ENCODE data around the gene TRIM36. TPM values are rescaled to one million over a fixed set of nuclear protein-coding genes. Genes with fewer than 3 reads are reported as not detected.

TRIM36 gene
- polyA plus RNA-seq, 1 of the 3 experiments (the other 2 are of a cell fraction) = 0.16 TPM

DNA sequence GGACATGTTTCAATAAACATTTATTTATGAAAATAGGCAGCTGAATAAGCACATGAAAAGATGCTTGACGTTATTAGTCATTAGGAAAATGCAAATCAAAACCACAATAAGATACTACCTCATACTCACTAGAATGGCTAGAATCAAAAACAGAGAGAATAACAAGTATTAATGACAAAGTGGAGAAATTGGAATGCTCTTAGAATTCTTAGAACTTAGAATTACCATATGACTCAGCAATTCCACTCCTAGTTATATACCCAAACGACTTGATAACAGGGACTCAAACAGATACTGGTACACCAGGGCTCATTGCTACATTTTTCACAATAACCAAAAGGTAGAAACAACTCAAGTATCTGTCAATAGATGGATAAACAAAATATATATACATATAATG is 15.1 kb upstream of the TRIM36 start:
- Histone ChIP-seq H3K4me1 (ENCODE audit: control insufficient read depth in 1 of 2, insufficient read depth in 2 of 2, low read depth in 1 of 2, low read length in 1 of 2) (peaks cover 0 to 2% of the 10 kb centered on the region in 2 experiments; a peak in 1 of 4 replicates), H3K36me3 (replicated peaks in 1 of 2; ENCODE audit: control insufficient read depth in 1 of 2, insufficient read depth in 2 of 2, low read length in 1 of 2) (peaks cover 0 to 3% of the 10 kb centered on the region in 2 experiments), H3K4me3 (ENCODE audit: low read depth in 2 of 2, low read length in 1 of 2) (no peak overlapping the region), H3K27me3 (ENCODE audit: insufficient read depth) (peaks cover 19% of the 10 kb centered on the region), H3K9me2 (no peaks in the 10 kb centered on the region; the same call in 1 of the 2 replicates), H3K9ac (no peak overlapping the region), H3K9me3 (no peaks in the 10 kb centered on the region), H3F3A (replicated peaks; ENCODE audit: insufficient read depth) (no peaks in the 10 kb centered on the region), H3K27ac (ENCODE audit: low read depth in 2 of 2, low read length in 1 of 2) (no peak overlapping the region), H3K79me2 (ENCODE audit: insufficient read depth) (no peaks in the 10 kb centered on the region), H4K20me1 (ENCODE audit: insufficient read depth) (no peaks in the 10 kb centered on the region), H2AFZ (ENCODE audit: low read depth) (no peak overlapping the region), H3K4me2 (no peak overlapping the region)
- ChIA-PET POLR2A (no interaction called here), CTCF (no interaction called here)
- TF ChIP-seq FOXM1 (IDR thresholded peaks at IDR 0.05; ENCODE audit: low read depth) (no peak), FOSL2 (IDR thresholded peaks at IDR 0.05; ENCODE audit: borderline replicate concordance, low read depth) (no peak), FOXJ3 (CRISPR knock-in tag; IDR thresholded peaks at IDR 0.05) (no peak), YY1 (IDR thresholded peaks at IDR 0.05; ENCODE audit: low read depth) (no peak), RFX5 (IDR thresholded peaks at IDR 0.05; ENCODE audit: low read length) (no peak), MEF2A (IDR thresholded peaks at IDR 0.05; ENCODE audit: borderline replicate concordance, low read depth) (no peak), EZH2phosphoT487 (IDR thresholded peaks at IDR 0.05; ENCODE audit: borderline replicate concordance, low read depth) (no peak), EP300 (IDR thresholded peaks at IDR 0.05; ENCODE audit: borderline replicate concordance in 1 of 2, low read depth in 1 of 2, low read length in 1 of 2) (no peak), GABPA (IDR thresholded peaks at IDR 0.05; ENCODE audit: low read depth) (no peak), NFIC (IDR thresholded peaks at IDR 0.05; ENCODE audit: borderline replicate concordance) (no peak), NRF1 (IDR thresholded peaks at IDR 0.05; ENCODE audit: low read depth, low read length) (no peak), GATA2 (CRISPR knock-in tag; IDR thresholded peaks at IDR 0.05) (no peak), CHD2 (IDR thresholded peaks at IDR 0.05; ENCODE audit: low read length, partially characterized antibody) (no peak), RCOR1 (IDR thresholded peaks at IDR 0.05; ENCODE audit: low read length) (no peak)
- TF ChIP-seq, protein P1, sequence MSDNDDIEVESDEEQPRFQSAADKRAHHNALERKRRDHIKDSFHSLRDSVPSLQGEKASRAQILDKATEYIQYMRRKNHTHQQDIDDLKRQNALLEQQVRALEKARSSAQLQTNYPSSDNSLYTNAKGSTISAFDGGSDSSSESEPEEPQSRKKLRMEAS (IDR thresholded peaks at IDR 0.05; ENCODE audit: low read depth) = no peak
- TF ChIP-seq, protein P2, sequence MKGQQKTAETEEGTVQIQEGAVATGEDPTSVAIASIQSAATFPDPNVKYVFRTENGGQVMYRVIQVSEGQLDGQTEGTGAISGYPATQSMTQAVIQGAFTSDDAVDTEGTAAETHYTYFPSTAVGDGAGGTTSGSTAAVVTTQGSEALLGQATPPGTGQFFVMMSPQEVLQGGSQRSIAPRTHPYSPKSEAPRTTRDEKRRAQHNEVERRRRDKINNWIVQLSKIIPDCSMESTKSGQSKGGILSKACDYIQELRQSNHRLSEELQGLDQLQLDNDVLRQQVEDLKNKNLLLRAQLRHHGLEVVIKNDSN (IDR thresholded peaks at IDR 0.05; ENCODE audit: borderline replicate concordance, low read depth) = no peak
- TF ChIP-seq, protein P3, sequence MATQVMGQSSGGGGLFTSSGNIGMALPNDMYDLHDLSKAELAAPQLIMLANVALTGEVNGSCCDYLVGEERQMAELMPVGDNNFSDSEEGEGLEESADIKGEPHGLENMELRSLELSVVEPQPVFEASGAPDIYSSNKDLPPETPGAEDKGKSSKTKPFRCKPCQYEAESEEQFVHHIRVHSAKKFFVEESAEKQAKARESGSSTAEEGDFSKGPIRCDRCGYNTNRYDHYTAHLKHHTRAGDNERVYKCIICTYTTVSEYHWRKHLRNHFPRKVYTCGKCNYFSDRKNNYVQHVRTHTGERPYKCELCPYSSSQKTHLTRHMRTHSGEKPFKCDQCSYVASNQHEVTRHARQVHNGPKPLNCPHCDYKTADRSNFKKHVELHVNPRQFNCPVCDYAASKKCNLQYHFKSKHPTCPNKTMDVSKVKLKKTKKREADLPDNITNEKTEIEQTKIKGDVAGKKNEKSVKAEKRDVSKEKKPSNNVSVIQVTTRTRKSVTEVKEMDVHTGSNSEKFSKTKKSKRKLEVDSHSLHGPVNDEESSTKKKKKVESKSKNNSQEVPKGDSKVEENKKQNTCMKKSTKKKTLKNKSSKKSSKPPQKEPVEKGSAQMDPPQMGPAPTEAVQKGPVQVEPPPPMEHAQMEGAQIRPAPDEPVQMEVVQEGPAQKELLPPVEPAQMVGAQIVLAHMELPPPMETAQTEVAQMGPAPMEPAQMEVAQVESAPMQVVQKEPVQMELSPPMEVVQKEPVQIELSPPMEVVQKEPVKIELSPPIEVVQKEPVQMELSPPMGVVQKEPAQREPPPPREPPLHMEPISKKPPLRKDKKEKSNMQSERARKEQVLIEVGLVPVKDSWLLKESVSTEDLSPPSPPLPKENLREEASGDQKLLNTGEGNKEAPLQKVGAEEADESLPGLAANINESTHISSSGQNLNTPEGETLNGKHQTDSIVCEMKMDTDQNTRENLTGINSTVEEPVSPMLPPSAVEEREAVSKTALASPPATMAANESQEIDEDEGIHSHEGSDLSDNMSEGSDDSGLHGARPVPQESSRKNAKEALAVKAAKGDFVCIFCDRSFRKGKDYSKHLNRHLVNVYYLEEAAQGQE (IDR thresholded peaks at IDR 0.05; ENCODE audit: low read depth, low read length) = no peak
- WGBS (ENCODE audit: low lambda C conversion rate) = 36% methylated on average over 2 of the region's 2 CpGs
- DNase-seq = no peak
